ENCODE data around the gene TFDP3.

DNA sequence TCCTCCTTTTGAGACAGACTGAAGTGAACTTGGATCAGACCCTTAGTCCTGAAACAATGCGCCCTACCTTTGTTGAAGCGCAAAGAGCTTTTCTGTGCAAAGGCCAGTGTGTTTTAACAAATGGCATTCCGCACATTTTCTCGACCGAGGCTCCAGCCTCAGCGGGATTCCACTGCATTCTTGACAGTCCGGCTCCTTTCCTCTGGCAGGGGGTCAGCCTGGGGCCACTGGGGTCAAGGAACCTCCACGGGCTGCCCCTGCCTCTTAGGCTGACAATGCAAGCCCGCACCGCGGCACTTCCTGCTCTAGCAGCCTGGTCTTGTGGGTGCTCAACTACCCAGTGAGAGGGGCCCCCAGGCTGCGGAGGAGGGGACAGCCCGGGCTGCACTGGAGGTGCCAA lies 47.2 kb upstream of the TFDP3 start:
- TF ChIP-seq, protein P1, sequence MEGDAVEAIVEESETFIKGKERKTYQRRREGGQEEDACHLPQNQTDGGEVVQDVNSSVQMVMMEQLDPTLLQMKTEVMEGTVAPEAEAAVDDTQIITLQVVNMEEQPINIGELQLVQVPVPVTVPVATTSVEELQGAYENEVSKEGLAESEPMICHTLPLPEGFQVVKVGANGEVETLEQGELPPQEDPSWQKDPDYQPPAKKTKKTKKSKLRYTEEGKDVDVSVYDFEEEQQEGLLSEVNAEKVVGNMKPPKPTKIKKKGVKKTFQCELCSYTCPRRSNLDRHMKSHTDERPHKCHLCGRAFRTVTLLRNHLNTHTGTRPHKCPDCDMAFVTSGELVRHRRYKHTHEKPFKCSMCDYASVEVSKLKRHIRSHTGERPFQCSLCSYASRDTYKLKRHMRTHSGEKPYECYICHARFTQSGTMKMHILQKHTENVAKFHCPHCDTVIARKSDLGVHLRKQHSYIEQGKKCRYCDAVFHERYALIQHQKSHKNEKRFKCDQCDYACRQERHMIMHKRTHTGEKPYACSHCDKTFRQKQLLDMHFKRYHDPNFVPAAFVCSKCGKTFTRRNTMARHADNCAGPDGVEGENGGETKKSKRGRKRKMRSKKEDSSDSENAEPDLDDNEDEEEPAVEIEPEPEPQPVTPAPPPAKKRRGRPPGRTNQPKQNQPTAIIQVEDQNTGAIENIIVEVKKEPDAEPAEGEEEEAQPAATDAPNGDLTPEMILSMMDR (IDR thresholded peaks at IDR 0.05; ENCODE audit: poor library complexity, severe bottlenecking), result no peak
- TF ChIP-seq, protein P2, sequence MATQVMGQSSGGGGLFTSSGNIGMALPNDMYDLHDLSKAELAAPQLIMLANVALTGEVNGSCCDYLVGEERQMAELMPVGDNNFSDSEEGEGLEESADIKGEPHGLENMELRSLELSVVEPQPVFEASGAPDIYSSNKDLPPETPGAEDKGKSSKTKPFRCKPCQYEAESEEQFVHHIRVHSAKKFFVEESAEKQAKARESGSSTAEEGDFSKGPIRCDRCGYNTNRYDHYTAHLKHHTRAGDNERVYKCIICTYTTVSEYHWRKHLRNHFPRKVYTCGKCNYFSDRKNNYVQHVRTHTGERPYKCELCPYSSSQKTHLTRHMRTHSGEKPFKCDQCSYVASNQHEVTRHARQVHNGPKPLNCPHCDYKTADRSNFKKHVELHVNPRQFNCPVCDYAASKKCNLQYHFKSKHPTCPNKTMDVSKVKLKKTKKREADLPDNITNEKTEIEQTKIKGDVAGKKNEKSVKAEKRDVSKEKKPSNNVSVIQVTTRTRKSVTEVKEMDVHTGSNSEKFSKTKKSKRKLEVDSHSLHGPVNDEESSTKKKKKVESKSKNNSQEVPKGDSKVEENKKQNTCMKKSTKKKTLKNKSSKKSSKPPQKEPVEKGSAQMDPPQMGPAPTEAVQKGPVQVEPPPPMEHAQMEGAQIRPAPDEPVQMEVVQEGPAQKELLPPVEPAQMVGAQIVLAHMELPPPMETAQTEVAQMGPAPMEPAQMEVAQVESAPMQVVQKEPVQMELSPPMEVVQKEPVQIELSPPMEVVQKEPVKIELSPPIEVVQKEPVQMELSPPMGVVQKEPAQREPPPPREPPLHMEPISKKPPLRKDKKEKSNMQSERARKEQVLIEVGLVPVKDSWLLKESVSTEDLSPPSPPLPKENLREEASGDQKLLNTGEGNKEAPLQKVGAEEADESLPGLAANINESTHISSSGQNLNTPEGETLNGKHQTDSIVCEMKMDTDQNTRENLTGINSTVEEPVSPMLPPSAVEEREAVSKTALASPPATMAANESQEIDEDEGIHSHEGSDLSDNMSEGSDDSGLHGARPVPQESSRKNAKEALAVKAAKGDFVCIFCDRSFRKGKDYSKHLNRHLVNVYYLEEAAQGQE (IDR thresholded peaks at IDR 0.05; ENCODE audit: borderline replicate concordance), result no peak
- TF ChIP-seq TAF1 (IDR thresholded peaks at IDR 0.05; ENCODE audit: low read depth) (no peak), RAD21 (conservative IDR thresholded peaks at IDR 0.05) (no peak), POLR2AphosphoS5 (IDR thresholded peaks at IDR 0.05) (no peak), EZH2 (IDR thresholded peaks at IDR 0.05; ENCODE audit: borderline replicate concordance, insufficient read depth, low read length, poor library complexity, severe bottlenecking) (no peak), MXI1 (conservative IDR thresholded peaks at IDR 0.05; ENCODE audit: poor library complexity, severe bottlenecking) (no peak), EP300 (conservative IDR thresholded peaks at IDR 0.05; ENCODE audit: poor library complexity, severe bottlenecking) (no peak)

Measured in neural cell (in vitro differentiated cells).